ENCODE data around the gene HGS. TPM values are rescaled to one million over a fixed set of nuclear protein-coding genes. Genes with fewer than 3 reads are reported as not detected.

HGS gene
- total and polyA plus RNA-seq, 7 donors = 38.6 to 158 (median 63.3) TPM

DNA sequence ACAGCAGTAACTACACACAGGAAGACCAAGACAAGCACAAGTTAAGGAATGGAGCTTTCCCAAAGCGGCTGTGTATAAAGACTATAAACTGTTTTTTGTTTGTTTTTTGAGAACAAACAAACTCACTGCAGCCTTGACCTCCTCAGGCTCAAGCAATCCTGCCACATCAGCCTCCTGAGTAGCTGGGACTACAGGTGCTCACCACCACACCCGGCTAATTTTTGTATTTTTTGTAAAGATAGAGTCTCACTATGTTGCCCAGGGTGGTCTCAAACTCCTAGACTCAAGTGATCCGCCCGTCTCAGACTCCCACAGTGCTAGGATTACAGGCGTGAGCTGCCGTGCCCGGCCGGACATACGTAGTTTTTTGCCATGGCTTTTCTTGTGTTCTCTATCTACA lies 23.4 kb upstream of the HGS start:
- no peak overlapping the region for H3K4me3 ChIP-seq
- no peaks in the 10 kb centered on the region for H3K9me3 ChIP-seq
- no peak overlapping the region for H3K27ac ChIP-seq
- ATAC-seq = no peak
- no peaks in the 10 kb centered on the region for H3K27me3 ChIP-seq (ENCODE audit: insufficient read depth in 3 of 3, low read length in 2 of 3)
- intact Hi-C loops (cut with DNase I) = no loop called here
- no peak for DNase-seq
- peaks cover 9% of the 10 kb centered on the region for H3K4me1 ChIP-seq
- TF ChIP-seq, protein P1, sequence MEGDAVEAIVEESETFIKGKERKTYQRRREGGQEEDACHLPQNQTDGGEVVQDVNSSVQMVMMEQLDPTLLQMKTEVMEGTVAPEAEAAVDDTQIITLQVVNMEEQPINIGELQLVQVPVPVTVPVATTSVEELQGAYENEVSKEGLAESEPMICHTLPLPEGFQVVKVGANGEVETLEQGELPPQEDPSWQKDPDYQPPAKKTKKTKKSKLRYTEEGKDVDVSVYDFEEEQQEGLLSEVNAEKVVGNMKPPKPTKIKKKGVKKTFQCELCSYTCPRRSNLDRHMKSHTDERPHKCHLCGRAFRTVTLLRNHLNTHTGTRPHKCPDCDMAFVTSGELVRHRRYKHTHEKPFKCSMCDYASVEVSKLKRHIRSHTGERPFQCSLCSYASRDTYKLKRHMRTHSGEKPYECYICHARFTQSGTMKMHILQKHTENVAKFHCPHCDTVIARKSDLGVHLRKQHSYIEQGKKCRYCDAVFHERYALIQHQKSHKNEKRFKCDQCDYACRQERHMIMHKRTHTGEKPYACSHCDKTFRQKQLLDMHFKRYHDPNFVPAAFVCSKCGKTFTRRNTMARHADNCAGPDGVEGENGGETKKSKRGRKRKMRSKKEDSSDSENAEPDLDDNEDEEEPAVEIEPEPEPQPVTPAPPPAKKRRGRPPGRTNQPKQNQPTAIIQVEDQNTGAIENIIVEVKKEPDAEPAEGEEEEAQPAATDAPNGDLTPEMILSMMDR (IDR thresholded peaks at IDR 0.05) = no peak
- 84 to 87% (median 86%) methylated on average over 9 of the region's 9 CpGs for WGBS, 3 donors
- peaks cover 0 to 15% of the 10 kb centered on the region in 2 donors for H3K36me3 ChIP-seq (ENCODE audit: insufficient read depth in 1 of 2, low read depth in 1 of 2)

DNA sequence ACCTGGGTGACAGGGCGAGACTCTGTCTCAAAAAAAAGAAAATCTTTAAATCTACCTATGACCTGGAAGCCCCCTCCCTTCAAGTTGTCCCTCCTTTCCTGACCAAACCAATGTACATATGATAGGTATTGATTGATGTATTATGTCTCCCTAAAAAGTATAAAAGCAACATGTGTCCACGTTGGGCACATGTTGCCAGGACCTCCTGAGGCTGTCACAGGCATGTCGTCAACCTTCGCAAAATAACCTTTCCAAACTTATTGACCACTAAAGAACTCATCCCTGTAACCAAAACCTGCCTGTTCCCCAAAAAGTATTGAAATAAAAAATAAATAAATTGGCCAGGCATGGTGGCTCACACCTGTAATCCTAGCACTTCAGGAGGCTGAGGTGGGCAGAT lies 21.8 kb upstream of the HGS start:
- H3K4me1 ChIP-seq = peaks cover 14% of the 10 kb centered on the region
- WGBS, 3 donors = 89 to 99% (median 93%) methylated on average over 4 of the region's 4 CpGs
- H3K27ac ChIP-seq = no peak overlapping the region
- ATAC-seq (no peak), DNase-seq (no peak)
- no peaks in the 10 kb centered on the region for H3K9me3 ChIP-seq
- intact Hi-C loops (cut with DNase I) = no loop called here
- H3K27me3 ChIP-seq (ENCODE audit: insufficient read depth in 3 of 3, low read length in 2 of 3) = no peaks in the 10 kb centered on the region
- H3K36me3 ChIP-seq (ENCODE audit: insufficient read depth in 1 of 2, low read depth in 1 of 2) = peaks cover 0 to 15% of the 10 kb centered on the region in 2 donors
- H3K4me3 ChIP-seq = no peak overlapping the region
- TF ChIP-seq, protein P1 (IDR thresholded peaks at IDR 0.05) = no peak

DNA sequence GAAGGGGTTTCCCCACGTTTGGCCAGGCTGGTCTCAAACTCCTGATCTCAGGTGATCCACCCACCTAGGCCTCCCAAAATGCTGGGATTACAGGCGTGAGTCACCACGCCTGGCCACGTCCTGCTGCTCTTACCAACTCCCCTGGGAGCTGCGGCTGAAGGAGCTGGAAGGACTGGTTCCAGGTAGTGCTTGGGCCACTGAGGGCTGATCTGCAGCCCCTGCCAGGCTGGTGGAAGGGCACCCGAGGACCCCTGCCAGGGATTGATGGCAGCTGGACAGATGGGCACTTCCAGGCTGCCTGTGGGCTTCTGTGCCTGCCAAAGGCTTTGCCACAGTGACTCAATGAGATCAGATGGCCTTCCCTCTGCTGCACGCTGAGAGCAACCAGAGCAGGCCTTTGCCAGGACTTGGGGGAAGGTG lies 19.8 kb upstream of the HGS start:
- TF ChIP-seq, protein P1 (IDR thresholded peaks at IDR 0.05) = no peak
- H3K27ac ChIP-seq = no peak overlapping the region
- intact Hi-C loops (cut with DNase I) = no loop called here
- no peak for ATAC-seq
- peaks cover 0 to 23% of the 10 kb centered on the region in 2 donors for H3K36me3 ChIP-seq (ENCODE audit: insufficient read depth in 1 of 2, low read depth in 1 of 2)
- DNase-seq = no peak
- WGBS, 3 donors = 52 to 70% (median 62%) methylated on average over 7 of the region's 7 CpGs
- no peaks in the 10 kb centered on the region for H3K27me3 ChIP-seq (ENCODE audit: insufficient read depth in 3 of 3, low read length in 2 of 3)
- no peaks in the 10 kb centered on the region for H3K9me3 ChIP-seq
- no peak overlapping the region for H3K4me3 ChIP-seq
- H3K4me1 ChIP-seq = peaks cover 11% of the 10 kb centered on the region

DNA sequence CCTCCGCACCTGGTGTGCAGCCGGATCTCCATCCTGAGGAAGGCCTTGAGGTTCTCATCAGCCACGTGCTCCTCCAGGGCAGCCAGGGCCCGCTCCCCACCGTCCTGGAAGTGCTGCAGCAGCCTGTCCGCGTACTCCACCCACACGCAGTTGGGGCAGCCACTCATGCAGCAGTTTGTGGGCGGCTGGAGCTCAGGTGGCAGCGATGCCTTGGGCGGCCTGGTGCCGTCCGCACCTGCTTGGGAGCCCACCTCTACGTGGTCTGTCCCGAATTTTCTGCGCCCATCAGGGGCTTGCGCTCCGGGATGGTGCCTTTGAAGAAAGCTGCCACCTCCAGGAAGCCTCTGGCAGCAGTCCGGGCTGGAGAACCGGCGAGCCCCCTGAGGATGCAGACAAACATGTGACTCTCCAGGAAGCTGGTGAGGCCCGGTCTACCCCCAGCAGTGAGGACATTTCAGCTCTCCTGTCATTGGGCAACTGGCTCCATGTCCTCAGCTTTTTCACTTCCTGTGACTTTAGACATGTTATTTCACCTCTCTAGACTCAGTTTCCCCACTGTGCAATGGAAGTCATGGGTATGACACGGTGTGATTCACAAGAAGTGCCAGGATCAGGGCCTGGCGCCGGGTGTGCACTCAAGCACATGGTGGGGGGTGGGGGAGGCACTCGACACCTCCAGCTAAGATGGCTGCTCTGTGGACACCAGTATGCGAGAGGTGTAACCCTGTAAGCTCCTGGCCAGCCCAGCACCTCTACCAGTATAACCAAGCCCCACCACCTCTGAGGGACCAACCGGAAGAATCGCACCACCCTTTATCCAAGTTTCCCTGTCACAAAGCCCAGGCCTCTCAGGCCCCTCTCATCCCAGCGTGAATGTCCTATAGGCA lies 18.4 kb upstream of the HGS start:
- Histone ChIP-seq H3K9me3 (no peaks in the 10 kb centered on the region), H3K4me3 (peak overlapping the region; percentile 100), H3K27me3 (ENCODE audit: insufficient read depth in 3 of 3, low read length in 2 of 3) (no peaks in the 10 kb centered on the region), H3K4me1 (peaks cover 11% of the 10 kb centered on the region), H3K36me3 (ENCODE audit: insufficient read depth in 1 of 2, low read depth in 1 of 2) (peaks cover 0 to 37% of the 10 kb centered on the region in 2 donors), H3K27ac (peak overlapping the region; percentile 90)
- TF ChIP-seq, protein P1 (IDR thresholded peaks at IDR 0.05) = no peak
- intact Hi-C loops (cut with DNase I) = loop anchor here (2.0 kb wide), 1 partner anchor 29 kb away; the partner anchor contains the start of genes NPLOC4 (in 2 of the 2) and TSPAN10 (in 2 of the 2)
- 56 to 63% (median 62%) methylated on average over 30 of the region's 30 CpGs for WGBS, 3 donors
- DNase-seq (no peak), ATAC-seq (peak; percentile 4 to 33 (median 27))

Data from psoas muscle (tissue), 8 donors.